Sigmoid colon (tissue), 4 donors: Measurements from ENCODE around the gene ZNF385C.
"Not testable (repeated sequence)": the region's sequence is repeated elsewhere in the genome, so short reads cannot be mapped to it uniquely, and the experiment has no call there.

Experiments
- CTCF ChIP-seq, 4 experiments: fragments of 450-650 bp in 3 of 4; fragments of 200-600 bp in 1 of 4; IDR thresholded peaks; one replicate each; pipeline ENCODE4 v1.5.1; 2016 to 2019; ENCODE audit warnings: antibody characterized with exemption in 4 of 4, mild to moderate bottlenecking in 3 of 4, moderate library complexity in 2 of 4
- EP300 ChIP-seq, 4 donors: sonication (generic); formaldehyde crosslinking; IDR thresholded peaks; one replicate each; pipeline ENCODE4 v1.6.1; 2017; ENCODE audit warnings: antibody characterized with exemption in 4 of 4
- POLR2A ChIP-seq, 2 donors: fragments of 450-650 bp; IDR thresholded peaks; one replicate each; pipeline ENCODE4 v1.6.1; 2016; ENCODE audit warnings: antibody characterized with exemption in 2 of 2, mild to moderate bottlenecking in 2 of 2, moderate library complexity in 2 of 2
- POLR2AphosphoS5 ChIP-seq, 4 donors: sonication (generic); formaldehyde crosslinking; IDR thresholded peaks; one replicate each; pipeline ENCODE4 v1.6.1; 2017; ENCODE audit warnings: antibody characterized with exemption in 4 of 4

- TF ChIP-seq CTCF, POLR2AphosphoS5, EP300, POLR2A (IDR thresholded peaks at IDR 0.05): not testable (repeated sequence)
Measured at GRCh38 chr17:42143138-42143537, 44.9 kb upstream of the ZNF385C start.
